ENCODE results near the gene CIDEC.

Gene CIDEC, protein sequence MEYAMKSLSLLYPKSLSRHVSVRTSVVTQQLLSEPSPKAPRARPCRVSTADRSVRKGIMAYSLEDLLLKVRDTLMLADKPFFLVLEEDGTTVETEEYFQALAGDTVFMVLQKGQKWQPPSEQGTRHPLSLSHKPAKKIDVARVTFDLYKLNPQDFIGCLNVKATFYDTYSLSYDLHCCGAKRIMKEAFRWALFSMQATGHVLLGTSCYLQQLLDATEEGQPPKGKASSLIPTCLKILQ

DNA sequence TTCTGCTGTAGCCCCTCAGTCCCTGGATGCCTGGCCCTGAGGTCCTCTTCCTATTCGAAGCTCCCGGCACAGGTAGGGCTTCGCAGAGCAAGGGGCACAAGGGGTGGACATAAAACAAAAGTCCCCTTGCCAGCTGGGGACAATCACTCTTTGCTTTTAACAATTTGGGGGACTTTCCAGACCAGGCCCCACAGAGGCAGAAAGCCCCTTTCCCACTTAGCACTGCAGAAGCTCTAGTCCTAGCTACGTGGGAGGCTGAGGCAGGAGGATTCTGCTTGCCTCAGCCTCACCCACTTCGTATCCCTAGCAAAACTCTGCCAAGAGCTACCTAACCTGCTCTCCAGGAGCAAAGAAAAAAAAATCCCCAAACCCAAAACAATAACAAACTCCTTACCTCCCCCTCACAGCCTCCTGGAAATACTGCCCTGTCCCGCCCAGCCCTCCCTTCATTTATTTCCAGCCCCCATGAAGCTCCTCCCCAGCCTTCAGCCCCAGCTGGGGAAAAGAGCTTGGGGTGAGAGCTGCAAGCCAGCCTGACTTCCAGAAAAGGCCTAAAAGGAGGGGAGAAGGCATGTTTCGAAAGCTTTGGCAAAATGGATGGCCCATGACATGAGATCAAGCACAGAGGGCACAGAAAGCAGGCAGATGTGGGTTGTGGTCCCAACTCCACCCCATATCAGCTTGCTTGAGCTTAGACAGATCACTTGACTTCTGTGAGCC is at the start of gene CIDEC:
TSS of gene CIDEC (minus strand) at position 424 of the 720 bp plus-strand sequence. CDS start 1,767 bp downstream, outside the sequence.
- DNase-seq (ENCODE audit: low read depth in 2 of 3, low spot score in 2 of 3), result no peak

DNA sequence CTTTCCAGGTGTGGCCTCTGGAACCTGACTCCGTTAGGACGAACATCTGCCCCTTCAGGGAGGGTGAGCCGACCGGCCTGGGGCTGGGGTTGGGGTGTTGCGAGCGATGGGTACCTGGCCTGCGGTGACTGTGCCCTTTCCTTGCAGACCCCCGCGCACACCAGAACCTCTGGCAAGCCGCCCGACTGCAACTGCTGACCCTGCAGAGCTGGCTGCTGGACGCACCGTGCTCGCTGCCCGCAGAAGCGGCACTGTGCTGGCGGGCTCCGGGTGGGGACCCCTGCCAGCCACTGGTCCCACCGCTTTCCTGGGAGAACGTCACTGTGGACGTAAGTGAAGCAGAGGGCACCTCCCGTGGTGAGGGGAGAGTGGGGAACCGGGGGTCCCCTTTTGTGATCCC is 48.1 kb upstream of the CIDEC start:
- no peak for DNase-seq (ENCODE audit: low read depth in 2 of 3, low spot score in 2 of 3)

DNA sequence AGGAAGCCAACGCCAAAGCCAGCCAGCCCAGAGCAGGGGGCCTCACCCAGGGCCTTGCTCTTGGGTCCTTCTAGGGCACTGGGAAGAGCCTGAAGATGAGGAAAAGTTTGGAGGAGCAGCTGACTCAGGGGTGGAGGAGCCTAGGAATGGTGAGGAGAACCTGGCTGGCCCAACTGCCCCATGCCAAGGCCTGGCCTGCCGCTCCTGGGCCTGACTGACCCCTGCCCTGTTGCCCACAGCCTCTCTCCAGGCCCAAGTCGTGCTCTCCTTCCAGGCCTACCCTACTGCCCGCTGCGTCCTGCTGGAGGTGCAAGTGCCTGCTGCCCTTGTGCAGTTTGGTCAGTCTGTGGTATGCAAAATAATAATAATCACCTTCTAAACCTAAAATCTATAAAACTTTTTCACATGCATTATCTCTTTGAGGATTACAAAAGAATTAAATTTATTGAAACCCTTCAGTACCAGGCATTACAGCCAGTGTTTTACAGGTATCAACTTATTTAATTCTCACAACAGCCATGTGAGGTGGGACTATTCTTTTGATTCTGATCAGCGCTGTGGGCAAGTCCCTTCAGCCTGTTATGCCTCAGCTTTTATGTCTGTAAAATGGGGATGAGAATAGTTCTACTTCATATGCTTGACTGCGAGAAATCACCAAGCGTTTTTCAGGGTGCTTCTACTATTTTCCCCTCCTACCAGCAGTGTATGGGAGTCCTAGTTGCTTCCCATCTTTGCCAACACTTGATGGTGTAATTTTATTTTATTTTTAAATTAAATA is 38.4 kb upstream of the CIDEC start:
- no peak for DNase-seq (ENCODE audit: low read depth in 2 of 3, low spot score in 2 of 3)

DNA sequence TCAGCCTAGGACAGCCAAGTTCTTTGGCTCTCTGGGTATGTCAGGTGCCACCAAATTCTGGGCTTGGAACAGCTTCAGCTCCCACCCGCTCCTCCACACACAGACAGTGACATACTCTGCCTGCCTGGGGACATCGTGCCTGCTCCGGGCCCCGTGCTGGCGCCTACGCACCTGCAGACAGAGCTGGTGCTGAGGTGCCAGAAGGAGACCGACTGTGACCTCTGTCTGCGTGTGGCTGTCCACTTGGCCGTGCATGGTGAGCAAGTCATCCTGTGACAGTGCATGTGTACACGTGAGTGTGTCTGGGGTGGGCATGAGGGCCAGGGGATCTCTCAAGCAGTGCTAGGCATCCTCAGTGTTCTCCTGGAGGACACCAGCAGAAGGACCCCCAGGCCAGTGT is 37.8 kb upstream of the CIDEC start:
- no peak for DNase-seq (ENCODE audit: low read depth in 2 of 3, low spot score in 2 of 3)

DNA sequence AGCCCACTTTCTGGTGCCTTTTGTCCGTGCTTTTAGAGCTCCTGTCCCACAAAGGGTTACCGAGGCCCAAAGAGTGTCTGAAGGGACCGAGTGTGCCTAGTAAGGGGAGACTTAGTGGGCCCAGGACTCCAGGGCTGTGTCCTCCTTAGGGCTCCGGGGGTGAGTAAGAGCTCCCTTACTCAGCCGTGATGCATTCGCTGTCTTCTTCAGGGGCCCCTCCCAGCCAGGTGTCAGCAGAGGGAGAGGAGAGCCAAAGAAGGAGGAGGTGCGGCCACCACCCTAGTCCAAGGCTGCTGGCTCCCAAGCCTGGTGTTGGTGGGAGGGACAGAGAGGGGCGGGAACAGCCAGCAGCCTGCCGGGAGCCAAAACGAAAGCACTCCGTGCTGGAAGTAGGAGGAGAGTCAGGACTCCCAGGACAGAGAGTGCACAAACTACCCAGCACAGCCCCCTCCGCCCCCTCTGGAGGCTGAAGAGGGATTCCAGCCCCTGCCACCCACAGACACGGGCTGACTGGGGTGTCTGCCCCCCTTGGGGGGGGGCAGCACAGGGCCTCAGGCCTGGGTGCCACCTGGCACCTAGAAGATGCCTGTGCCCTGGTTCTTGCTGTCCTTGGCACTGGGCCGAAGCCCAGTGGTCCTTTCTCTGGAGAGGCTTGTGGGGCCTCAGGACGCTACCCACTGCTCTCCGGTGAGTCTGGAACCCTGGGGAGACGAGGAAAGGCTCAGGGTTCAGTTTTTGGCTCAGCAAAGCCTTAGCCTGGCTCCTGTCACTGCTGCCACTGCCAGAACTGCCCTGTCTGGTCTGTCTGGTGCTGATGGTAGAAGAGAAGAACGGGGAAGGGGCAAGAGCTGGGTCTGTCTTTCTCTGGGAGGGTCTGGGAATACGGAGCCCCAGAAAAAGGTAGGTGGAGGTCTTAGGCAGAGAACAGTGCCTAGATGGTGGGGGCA is 37.0 kb upstream of the CIDEC start, which contains the start of gene IL17RC:
TSS of gene IL17RC (plus strand) at position 365 of the 947 bp plus-strand sequence. CDS start at position 583, 218 bp downstream.
- no peak for DNase-seq (ENCODE audit: low read depth in 2 of 3, low spot score in 2 of 3)

DNA sequence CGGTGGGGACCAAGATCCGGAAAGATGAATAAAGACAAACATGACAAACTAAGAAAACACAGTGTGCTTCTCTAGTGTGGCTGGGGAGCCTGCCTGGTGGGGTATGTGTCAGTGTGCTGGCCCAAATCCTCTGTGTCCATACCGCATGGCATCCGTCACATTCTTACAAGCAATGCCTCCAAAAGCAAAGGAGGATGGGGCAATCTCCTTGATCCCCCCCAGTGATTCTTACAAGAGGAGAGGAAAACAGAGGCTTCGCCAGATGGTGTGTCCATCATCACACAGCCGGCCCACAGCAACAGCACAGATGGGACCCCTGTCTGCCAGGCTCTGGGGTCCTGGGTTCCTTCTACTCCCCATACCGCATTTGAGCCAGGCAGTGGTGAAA is 36.3 kb upstream of the CIDEC start:
- no peak for DNase-seq (ENCODE audit: low read depth in 2 of 3, low spot score in 2 of 3)

DNA sequence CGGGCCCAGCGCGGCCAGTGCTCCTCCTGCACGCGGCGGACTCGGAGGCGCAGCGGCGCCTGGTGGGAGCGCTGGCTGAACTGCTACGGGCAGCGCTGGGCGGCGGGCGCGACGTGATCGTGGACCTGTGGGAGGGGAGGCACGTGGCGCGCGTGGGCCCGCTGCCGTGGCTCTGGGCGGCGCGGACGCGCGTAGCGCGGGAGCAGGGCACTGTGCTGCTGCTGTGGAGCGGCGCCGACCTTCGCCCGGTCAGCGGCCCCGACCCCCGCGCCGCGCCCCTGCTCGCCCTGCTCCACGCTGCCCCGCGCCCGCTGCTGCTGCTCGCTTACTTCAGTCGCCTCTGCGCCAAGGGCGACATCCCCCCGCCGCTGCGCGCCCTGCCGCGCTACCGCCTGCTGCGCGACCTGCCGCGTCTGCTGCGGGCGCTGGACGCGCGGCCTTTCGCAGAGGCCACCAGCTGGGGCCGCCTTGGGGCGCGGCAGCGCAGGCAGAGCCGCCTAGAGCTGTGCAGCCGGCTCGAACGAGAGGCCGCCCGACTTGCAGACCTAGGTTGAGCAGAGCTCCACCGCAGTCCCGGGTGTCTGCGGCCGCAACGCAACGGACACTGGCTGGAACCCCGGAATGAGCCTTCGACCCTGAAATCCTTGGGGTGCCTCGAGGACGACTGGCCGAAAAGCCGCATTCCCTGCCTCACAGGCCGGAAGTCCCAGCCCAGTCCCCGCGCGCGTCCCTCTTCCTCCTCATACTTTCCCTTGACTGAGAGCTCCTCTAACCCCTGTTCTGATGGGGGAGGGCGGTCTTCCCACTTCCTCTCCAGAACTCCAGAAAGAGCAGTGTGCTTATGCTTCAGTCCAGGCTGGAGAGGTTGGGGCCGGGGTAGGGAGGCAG is 35.4 kb upstream of the CIDEC start:
- no peak for DNase-seq (ENCODE audit: low read depth in 2 of 3, low spot score in 2 of 3)

DNA sequence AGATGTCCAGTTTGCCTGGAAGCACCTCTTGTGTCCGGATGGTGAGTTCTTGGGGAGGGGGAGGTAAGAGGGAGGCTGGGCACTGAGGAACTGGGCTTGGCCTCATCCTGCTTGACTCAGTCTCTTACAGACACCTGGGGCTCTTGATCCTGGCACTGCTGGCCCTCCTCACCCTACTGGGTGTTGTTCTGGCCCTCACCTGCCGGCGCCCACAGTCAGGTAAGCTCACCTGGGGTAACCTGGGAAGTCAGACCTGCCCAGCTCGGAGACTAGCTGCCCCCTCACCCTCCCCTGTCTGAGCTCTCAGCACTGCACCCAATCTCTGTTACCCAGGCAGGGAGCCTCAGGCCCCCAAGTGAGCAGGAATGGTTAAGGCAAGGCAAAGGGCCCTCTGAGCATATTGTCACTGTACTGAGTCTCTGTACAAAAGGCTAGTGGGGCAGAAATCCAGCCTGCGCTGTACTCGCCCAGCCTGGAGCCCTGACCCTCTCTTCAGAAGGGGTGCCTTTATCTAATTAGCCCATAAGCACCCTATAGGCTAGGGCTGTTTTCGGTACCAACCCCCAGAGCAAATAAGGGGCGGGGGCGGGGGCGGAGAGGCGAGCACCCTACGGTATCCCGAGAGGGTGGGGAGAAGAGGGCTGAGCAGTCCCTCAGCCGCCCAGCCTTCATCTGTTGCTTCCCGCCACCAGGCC is 34.7 kb upstream of the CIDEC start:
- no peak for DNase-seq (ENCODE audit: low read depth in 2 of 3, low spot score in 2 of 3)

DNA sequence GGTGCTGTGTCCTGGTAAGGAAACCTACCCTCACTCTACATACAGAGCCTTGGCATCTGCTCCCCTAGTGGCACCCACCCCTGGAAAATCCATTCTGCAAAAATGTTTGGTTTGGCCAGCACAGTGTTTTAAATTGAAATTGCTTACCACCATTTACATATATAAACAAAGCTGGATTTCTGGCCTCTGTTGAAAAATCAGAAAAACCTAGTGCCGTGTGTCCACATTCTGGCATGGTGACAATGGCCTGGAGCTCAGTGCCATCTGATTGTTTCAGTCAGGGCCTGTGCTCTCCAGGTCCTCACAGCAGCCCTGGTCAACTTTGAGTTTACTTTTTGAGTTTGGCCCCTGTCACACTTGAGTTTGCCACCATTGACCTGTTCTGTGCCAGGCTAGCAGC is 34.0 kb upstream of the CIDEC start:
- DNase-seq (ENCODE audit: low read depth in 2 of 3, low spot score in 2 of 3), result no peak

DNA sequence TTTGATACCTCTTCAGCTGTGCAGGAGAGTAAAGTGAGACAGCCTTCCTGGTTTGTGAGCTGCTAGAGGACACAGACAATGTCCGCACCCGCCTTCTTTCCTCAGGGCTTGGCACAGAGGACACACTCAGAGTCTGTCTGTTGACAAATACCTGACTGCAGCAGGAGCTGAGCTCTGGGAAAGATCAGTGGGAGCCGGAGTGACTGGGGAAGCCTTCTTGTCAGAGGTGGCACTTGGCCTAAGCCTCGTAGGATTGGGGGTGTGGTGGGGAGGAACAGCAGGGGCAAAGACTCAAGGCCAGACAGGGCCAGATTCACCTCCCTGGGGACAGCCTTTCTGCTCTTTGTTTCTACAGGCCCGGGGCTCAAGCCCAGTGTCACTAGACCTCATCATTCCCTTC is 33.5 kb upstream of the CIDEC start:
- no peak for DNase-seq (ENCODE audit: low read depth in 2 of 3, low spot score in 2 of 3)

DNA sequence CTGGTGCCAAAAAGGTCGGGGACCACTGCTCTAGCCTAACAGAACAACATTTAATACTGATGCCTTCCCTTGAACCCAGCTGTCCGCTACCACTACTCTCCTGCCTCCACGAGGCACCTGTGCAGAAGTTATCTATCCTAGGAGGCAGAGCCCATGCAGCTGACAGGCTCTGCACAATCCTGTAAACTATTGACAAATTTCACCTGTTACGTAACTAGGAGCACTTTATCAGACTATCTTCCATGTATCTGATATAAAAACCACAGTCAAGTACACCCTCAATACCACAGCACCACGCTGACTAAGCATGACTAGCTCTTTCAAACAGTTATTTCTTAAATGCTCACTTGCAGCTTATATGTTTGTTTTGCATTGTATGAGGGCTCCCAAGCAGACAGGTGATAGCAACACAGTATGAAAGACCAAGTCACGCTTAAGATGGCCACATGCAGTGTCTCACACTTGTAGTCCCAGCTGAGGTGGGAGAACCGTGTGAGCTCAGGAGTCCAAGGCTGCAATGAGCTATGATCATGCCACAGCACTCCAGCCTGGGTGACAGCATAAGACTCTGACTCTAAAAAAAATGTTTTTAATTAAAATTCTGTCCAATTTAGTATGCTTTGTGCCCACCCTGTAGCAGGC is 32.4 kb upstream of the CIDEC start:
- no peak for DNase-seq (ENCODE audit: low read depth in 2 of 3, low spot score in 2 of 3)

DNA sequence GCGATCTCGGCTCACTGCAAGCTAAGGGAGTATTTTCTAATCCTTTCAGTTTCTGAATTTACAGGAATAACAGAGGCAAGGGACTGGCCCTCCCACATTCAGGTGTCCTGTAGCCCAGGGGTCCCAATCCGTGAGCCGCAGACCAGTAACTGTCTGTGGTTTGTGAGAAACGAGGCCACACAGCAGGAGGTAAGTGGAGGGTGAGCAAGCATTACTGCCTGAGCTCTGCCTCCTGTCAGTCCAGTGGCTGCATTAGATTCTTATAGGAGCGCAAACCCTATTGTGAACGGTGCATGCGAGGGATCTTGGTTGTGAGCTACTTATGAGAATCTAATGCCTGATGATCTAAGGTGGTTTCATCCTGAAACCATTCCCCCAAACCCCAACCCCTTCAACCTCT is 31.8 kb upstream of the CIDEC start:
- no peak for DNase-seq (ENCODE audit: low read depth in 2 of 3, low spot score in 2 of 3)

DNA sequence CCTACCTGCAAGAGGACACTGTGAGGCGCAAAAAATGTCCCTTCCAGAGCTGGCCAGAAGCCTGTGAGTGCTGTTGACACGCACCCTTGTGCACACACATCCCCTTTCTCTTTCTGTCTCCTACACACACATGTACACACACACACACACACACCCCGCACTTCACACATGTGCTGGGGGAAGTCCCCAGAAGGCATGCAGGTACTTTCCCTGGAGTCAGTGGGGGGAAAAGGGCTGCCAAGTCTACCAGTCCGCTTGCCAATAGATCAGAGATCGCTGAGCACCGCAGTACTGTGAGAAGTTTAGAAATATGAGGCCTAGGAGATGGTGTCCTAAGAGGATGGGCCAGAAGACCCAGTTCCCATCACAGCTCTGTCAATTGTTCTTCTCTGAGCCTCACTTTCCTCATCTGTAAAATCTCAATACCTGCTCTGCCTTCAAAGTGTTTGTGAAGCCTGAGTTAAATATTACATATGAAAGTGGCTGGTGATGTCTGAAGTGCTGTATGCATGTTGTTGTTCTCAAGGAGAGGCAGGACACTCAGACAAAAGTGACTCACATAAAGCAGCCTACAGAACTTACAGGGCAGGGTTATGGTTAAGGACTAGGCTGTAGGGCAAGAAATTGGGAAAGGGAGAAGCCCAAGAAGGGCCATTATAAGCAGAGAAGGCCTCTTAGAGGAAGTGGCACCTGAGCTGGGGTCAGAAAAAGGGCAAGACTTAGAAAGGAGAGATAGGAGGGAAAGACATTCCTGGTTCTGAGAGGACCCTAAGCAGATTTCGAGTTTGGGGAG is 29.4 kb upstream of the CIDEC start:
- DNase-seq (ENCODE audit: low read depth in 2 of 3, low spot score in 2 of 3), result no peak

DNA sequence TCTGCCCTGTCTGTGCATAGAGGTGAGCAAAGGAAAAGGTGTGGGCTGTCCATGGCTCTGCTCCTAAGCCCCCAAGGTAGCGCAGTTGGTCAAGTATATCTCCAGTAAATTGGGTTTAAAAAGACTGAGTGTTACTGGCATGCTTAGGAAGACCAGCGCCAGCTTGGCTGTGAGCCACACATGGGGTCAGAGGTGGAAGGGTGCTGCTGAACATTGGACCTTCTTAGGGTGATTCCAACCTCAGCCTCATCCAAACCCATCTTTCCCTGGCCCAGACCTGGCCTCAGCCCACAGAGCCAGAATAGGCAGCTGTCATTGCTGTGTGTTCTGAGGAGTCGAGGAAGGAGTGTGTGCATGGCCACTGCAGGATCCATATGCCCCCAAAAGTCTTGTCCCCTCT is 28.2 kb upstream of the CIDEC start:
- no peak for DNase-seq (ENCODE audit: low read depth in 2 of 3, low spot score in 2 of 3)

DNA sequence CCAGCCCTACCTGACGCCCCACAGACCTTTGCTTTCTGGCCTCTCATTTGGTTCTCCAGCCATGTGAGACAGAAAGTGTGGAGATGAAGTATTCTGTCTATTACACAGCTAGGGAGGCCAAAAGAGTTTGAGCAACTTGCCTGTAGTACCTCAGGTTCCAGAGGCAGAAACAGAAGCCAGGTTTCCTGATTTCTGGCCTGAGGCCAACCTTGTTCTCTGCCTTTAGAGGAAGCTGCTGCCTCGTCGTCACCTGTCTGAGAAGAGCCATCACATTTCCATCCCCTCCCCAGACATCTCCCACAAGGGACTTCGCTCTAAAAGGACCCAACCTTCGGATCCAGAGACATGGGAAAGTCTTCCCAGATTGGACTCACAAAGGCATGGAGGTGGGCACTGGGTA is 26.4 kb upstream of the CIDEC start:
- DNase-seq (ENCODE audit: low read depth in 2 of 3, low spot score in 2 of 3), result no peak

DNA sequence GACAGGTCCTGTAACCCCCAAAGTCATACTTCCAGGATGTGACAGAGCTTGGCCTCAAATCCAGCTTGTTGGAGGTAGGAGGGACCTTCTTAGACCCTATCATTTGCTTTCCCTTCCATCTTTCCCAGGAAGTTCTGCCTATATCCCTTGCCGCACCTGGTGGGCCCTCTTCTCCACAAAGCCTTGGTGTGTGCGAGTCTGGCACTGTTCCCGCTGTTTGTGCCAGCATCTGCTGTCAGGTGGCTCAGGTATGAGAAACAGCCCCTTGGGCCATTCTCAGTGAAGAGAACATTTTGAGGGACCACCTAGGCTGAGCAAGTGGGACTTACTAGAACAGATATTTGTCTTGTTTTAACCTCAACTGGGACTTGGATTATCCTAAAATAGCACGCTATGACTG is 23.9 kb upstream of the CIDEC start:
- DNase-seq (ENCODE audit: low read depth in 2 of 3, low spot score in 2 of 3), result no peak

DNA sequence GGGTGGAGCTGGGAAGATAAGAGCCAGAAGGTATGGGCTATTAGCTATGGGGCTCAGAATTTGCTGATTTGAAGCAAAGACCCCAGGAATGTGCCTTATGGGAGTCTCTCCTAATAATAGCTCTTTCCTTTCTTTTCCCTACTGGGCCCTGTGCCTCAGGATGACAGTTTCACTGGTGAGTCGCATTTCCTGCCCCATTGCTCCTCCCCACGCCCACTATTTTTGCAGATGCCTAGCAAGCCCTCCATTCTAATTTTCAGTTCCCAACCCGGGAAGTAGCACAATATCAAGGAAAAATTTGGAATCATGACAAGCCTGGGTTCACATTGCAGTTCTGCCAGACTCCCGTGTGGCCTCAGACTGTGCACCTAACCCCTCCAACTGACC is 23.2 kb upstream of the CIDEC start:
- DNase-seq (ENCODE audit: low read depth in 2 of 3, low spot score in 2 of 3), result no peak
